Panc1 (cell line): ENCODE measurements around the gene KIF2A. TPM values are rescaled to one million over a fixed set of nuclear protein-coding genes. Genes with fewer than 3 reads are reported as not detected.

Source experiments
- ATAC-seq: fragments of 200-7000 bp; cut with Tn5 transposase; 2 replicates; pipeline ENCODE4 v1.9.1; 2020; ENCODE audit warnings: mild to moderate bottlenecking, moderate library complexity
- BruUV-seq: library from RNA; stranded (reverse); fragments of 400-500 nt; replicated peaks from 2 replicates; lab custom pipeline; 2021; lab: Mats Ljungman, UMichigan
- CTCF ChIA-PET: fragments of 300-600 bp; sonication (Branson Sonifier 250); formaldehyde crosslinking; loops from one replicate; lab custom pipeline; 2022; ENCODE audit warnings: antibody characterized with exemption; lab: Charles Lee
- POLR2A ChIA-PET: fragments of 300-600 bp; sonication (Branson Sonifier 250); formaldehyde crosslinking; loops from one replicate; lab custom pipeline; 2022; ENCODE audit warnings: antibody characterized with exemption; lab: Charles Lee
- DNase-seq: peaks from one replicate; pipeline ENCODE4 v3.0.0-alpha.2; 2010; ENCODE audit warnings: low read depth, low spot score
- H3K27ac ChIP-seq: 2 replicates; pipeline ENCODE4 v1.5.1; 2011; ENCODE audit warnings: mild to moderate bottlenecking, low read length, inconsistent platforms
- H3K27me3 ChIP-seq: fragments of 200-500 bp; sonication (Bioruptor generic); 2 replicates; pipeline ENCODE4 v1.6.0; 2014; ENCODE audit warnings: low read length, inconsistent platforms; ENCODE audit not compliant: control insufficient read depth, insufficient read depth
- H3K36me3 ChIP-seq: fragments of 200-500 bp; sonication (Bioruptor generic); 2 replicates; pipeline ENCODE4 v1.5.1; 2014; ENCODE audit warnings: inconsistent platforms, mild to moderate bottlenecking, low read length, moderate library complexity; ENCODE audit not compliant: control insufficient read depth, insufficient read depth
- H3K4me1 ChIP-seq: 2 replicates; pipeline ENCODE4 v1.5.1; 2011; ENCODE audit warnings: inconsistent platforms, mild to moderate bottlenecking, low read length, moderate library complexity; ENCODE audit not compliant: control insufficient read depth, insufficient read depth
- H3K4me3 ChIP-seq, 2 experiments: 2 replicates each; pipeline ENCODE4 v1.5.1; 2011 to 2012; ENCODE audit warnings: low read depth in 2 of 2, low read length in 2 of 2, mild to moderate bottlenecking in 2 of 2, inconsistent platforms in 1 of 2, moderate library complexity in 1 of 2
- H3K9me3 ChIP-seq: fragments of 200-500 bp; sonication (Bioruptor generic); 2 replicates; pipeline ENCODE4 v1.5.1; 2014; ENCODE audit warnings: low read depth, mild to moderate bottlenecking, inconsistent platforms, low read length, moderate library complexity; ENCODE audit not compliant: control insufficient read depth, insufficient read depth
- POLR2AphosphoS5 ChIP-seq: IDR thresholded peaks from 2 replicates; pipeline ENCODE4 v1.6.1; 2012; ENCODE audit warnings: mild to moderate bottlenecking, low read depth, low read length, moderate library complexity
- REST ChIP-seq, 2 experiments: IDR thresholded peaks; 2 replicates each; pipeline ENCODE4 v1.6.1; 2011 to 2012; ENCODE audit warnings: low read depth in 2 of 2, control low read depth in 1 of 2, low read length in 1 of 2, mild to moderate bottlenecking in 1 of 2, moderate library complexity in 1 of 2; ENCODE audit not compliant: insufficient read depth in 1 of 2
- SIN3A ChIP-seq: IDR thresholded peaks from 2 replicates; pipeline ENCODE4 v1.6.1; 2012; ENCODE audit warnings: low read depth, mild to moderate bottlenecking, low read length, moderate library complexity, borderline replicate concordance; ENCODE audit not compliant: insufficient read depth
- TCF7L2 ChIP-seq: IDR thresholded peaks from 2 replicates; pipeline ENCODE4 v1.6.1; 2011; ENCODE audit warnings: mild to moderate bottlenecking, low read depth, low read length, inconsistent platforms
- in situ Hi-C: cut with HindIII; loops from 2 replicates; pipeline ENCODE4 v1.10.0; 2016; ENCODE audit warnings: low sequenced_read_pairs, low pct_unique_long_range_greater_than_20kb
- intact Hi-C: fragments of 100-400 bp; cut with micrococcal nuclease; formaldehyde crosslinking; loops from one replicate; pipeline ENCODE4 v1.10.0; 2022; ENCODE audit not compliant: unreplicated experiment
- total RNA-seq: library from RNA; stranded (reverse); gene quantifications from one replicate; pipeline ENCODE4 v1.2.1, GENCODE V29; 2021; ENCODE audit not compliant: unreplicated experiment
- TF ChIP-seq, protein P1 (sequence below): fragments of 450-650 bp; IDR thresholded peaks from 2 replicates; pipeline ENCODE4 v1.5.1; 2017; ENCODE audit warnings: mild to moderate bottlenecking

The KIF2A gene
- total RNA-seq, 1 experiment from 2014 or later = 58.9 TPM

- POLR2A ChIA-PET = no interaction called here
- DNase-seq = no peak
- intact Hi-C loops (loop anchor here (10.0 kb wide), 1 partner anchor 1135 kb away; no protein-coding TSS in a partner anchor), in situ Hi-C loops (no loop called here)
- TF ChIP-seq, protein P1, sequence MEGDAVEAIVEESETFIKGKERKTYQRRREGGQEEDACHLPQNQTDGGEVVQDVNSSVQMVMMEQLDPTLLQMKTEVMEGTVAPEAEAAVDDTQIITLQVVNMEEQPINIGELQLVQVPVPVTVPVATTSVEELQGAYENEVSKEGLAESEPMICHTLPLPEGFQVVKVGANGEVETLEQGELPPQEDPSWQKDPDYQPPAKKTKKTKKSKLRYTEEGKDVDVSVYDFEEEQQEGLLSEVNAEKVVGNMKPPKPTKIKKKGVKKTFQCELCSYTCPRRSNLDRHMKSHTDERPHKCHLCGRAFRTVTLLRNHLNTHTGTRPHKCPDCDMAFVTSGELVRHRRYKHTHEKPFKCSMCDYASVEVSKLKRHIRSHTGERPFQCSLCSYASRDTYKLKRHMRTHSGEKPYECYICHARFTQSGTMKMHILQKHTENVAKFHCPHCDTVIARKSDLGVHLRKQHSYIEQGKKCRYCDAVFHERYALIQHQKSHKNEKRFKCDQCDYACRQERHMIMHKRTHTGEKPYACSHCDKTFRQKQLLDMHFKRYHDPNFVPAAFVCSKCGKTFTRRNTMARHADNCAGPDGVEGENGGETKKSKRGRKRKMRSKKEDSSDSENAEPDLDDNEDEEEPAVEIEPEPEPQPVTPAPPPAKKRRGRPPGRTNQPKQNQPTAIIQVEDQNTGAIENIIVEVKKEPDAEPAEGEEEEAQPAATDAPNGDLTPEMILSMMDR = no peak
- no peak for TF ChIP-seq REST (IDR thresholded peaks at IDR 0.05; ENCODE audit: insufficient read depth in 1 of 2, low read depth in 2 of 2, low read length in 1 of 2)
- no peak for TF ChIP-seq SIN3A
- no peak for TF ChIP-seq TCF7L2
- no peak for TF ChIP-seq POLR2AphosphoS5
- H3K27ac ChIP-seq = no peak overlapping the region
- ATAC-seq = no peak
- no peak overlapping the region for H3K4me3 ChIP-seq
- H3K27me3 ChIP-seq = no peaks in the 10 kb centered on the region
- peaks cover 2% of the 10 kb centered on the region; the same call in 1 of the 2 replicates for H3K4me1 ChIP-seq
- no peaks in the 10 kb centered on the region for H3K36me3 ChIP-seq
- no TSS peak for BruUV-seq
- no peaks in the 10 kb centered on the region for H3K9me3 ChIP-seq
- CTCF ChIA-PET = interaction anchor here (0.7 kb wide), 1 partner anchor 359 kb away, joined by 3 read pairs; no protein-coding TSS in a partner anchor
Measured at GRCh38 chr5:62419609-62420008, 113.6 kb downstream of the KIF2A start.

DNA sequence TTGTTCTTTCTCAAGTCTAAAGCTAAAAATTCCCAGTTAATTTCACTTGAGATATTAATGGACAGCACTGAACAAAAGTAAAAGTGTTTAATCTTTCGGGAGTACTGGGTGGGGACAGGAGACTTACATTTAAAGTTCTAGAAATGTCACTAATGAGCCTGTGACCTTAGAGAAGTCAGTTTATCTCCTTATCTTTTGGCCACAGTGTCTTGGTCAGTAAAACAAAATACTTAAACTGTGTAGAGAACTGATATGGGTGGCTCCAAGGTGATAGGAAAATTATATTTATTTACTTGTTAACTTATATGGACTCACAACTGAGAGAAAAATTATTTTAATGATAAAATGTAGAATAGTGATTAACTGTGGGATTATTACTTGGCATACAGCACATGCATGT lies 115.4 kb downstream of the KIF2A start:
- H3K36me3 ChIP-seq = no peaks in the 10 kb centered on the region
- in situ Hi-C loops (no loop called here), intact Hi-C loops (loop anchor here (10.0 kb wide), 1 partner anchor 1137 kb away; no protein-coding TSS in a partner anchor)
- POLR2A ChIA-PET = no interaction called here
- BruUV-seq = no TSS peak
- no peak overlapping the region for H3K4me3 ChIP-seq
- TF ChIP-seq POLR2AphosphoS5 (no peak), SIN3A (no peak), TCF7L2 (no peak), REST (IDR thresholded peaks at IDR 0.05; ENCODE audit: insufficient read depth in 1 of 2, low read depth in 2 of 2, low read length in 1 of 2) (no peak)
- TF ChIP-seq, protein P1 = no peak
- H3K27ac ChIP-seq = no peak overlapping the region
- H3K4me1 ChIP-seq = no peaks in the 10 kb centered on the region
- no peaks in the 10 kb centered on the region for H3K27me3 ChIP-seq
- CTCF ChIA-PET = interaction anchor here (0.6 kb wide), 1 partner anchor 317 kb away, joined by 3 read pairs; no protein-coding TSS in a partner anchor
- no peak for ATAC-seq
- no peaks in the 10 kb centered on the region for H3K9me3 ChIP-seq
- no peak for DNase-seq
